Non-pigmented ciliary epithelial cell (primary cell): ENCODE data around the gene PRKAR1B.
"Not testable (repeated sequence)": the region's sequence is repeated elsewhere in the genome, so short reads cannot be mapped to it uniquely, and the experiment has no call there.

Experiments used
- DNase-seq: peaks from one replicate; pipeline ENCODE4 v3.0.0-alpha.2; 2010; ENCODE audit warnings: low read depth

The PRKAR1B gene

GRCh38 chr7:619368-619840 lies 107.7 kb downstream of the PRKAR1B start:
- no peak for DNase-seq

GRCh38 chr7:618539-619367 lies 108.3 kb downstream of the PRKAR1B start:
- DNase-seq, result no peak

- DNase-seq, result no peak
Measured at GRCh38 chr7:617614-618538, 109.2 kb downstream of the PRKAR1B start.

GRCh38 chr7:613442-614140 lies 113.5 kb downstream of the PRKAR1B start:
- no peak for DNase-seq

- DNase-seq, result not testable (repeated sequence)
Measured at GRCh38 chr7:611837-612236, 115.2 kb downstream of the PRKAR1B start.

GRCh38 chr7:611281-611810 lies 115.7 kb downstream of the PRKAR1B start:
- DNase-seq, result no peak

- DNase-seq, result no peak
Measured at GRCh38 chr7:610531-611280, 116.4 kb downstream of the PRKAR1B start.

GRCh38 chr7:610141-610530 lies 116.9 kb downstream of the PRKAR1B start:
- DNase-seq, result no peak

- no peak for DNase-seq
Measured at GRCh38 chr7:609365-609764, 117.7 kb downstream of the PRKAR1B start.

GRCh38 chr7:608954-609353 lies 118.1 kb downstream of the PRKAR1B start:
- no peak for DNase-seq

GRCh38 chr7:608361-608760 lies 118.7 kb downstream of the PRKAR1B start:
- no peak for DNase-seq

- DNase-seq, result no peak
Measured at GRCh38 chr7:607938-608337, 119.1 kb downstream of the PRKAR1B start.

- DNase-seq, result no peak
Measured at GRCh38 chr7:605661-606450, 121.2 kb downstream of the PRKAR1B start.

- DNase-seq, result no peak
Measured at GRCh38 chr7:604884-605531, 122.1 kb downstream of the PRKAR1B start.

GRCh38 chr7:604001-604883 lies 122.8 kb downstream of the PRKAR1B start:
- peak; percentile 47 for DNase-seq

- no peak for DNase-seq
Measured at GRCh38 chr7:603152-603951, 123.7 kb downstream of the PRKAR1B start.

GRCh38 chr7:602341-603141 lies 124.5 kb downstream of the PRKAR1B start:
- DNase-seq, result no peak
